ENCODE data around the gene TPP2. TPM values are rescaled to one million over a fixed set of nuclear protein-coding genes. Genes with fewer than 3 reads are reported as not detected.

Gene TPP2
- total RNA-seq, 1 experiment from 2014 or later: 58.9 TPM

GRCh38 chr13:102631198-102631597 lies 34.4 kb downstream of the TPP2 start:
- ChIA-PET POLR2A (no interaction called here), CTCF (no interaction called here)
- Histone ChIP-seq H3K9me3 (no peaks in the 10 kb centered on the region), H3K27me3 (replicated peaks; ENCODE audit: control insufficient read depth, insufficient read depth, low read length) (no peaks in the 10 kb centered on the region), H3K36me3 (ENCODE audit: control insufficient read depth, insufficient read depth, low read length) (peaks cover 4% of the 10 kb centered on the region), H3K4me3 (ENCODE audit: low read depth, low read length) (no peak overlapping the region), H3K4me1 (no peaks in the 10 kb centered on the region)
- H3K27me3 Mint-ChIP-seq (ENCODE audit: insufficient read depth, unreplicated experiment): no peaks in the 10 kb centered on the region
- DNase-seq: no peak
- H3K4me1 Mint-ChIP-seq (ENCODE audit: low read depth, unreplicated experiment): no peaks in the 10 kb centered on the region
- BruUV-seq (replicated peaks): no TSS peak
- intact Hi-C loops (cut with micrococcal nuclease; ENCODE audit: unreplicated experiment): no loop called here
- H3K4me3 Mint-ChIP-seq (ENCODE audit: unreplicated experiment): no peak overlapping the region
- no peak for TF ChIP-seq CTCF (IDR thresholded peaks at IDR 0.05; ENCODE audit: insufficient read depth in 1 of 2, low read depth in 1 of 2, low read length in 1 of 2, severe bottlenecking in 1 of 2, unreplicated experiment in 1 of 2)
- peaks cover 43% of the 10 kb centered on the region for H3K36me3 Mint-ChIP-seq (ENCODE audit: insufficient read depth, unreplicated experiment)
- no peaks in the 10 kb centered on the region for H3K9me3 Mint-ChIP-seq (ENCODE audit: unreplicated experiment)
- no peak overlapping the region for H3K27ac Mint-ChIP-seq (ENCODE audit: unreplicated experiment)

GRCh38 chr13:102638741-102639140 lies 42.0 kb downstream of the TPP2 start:
- H3K9me3 Mint-ChIP-seq (ENCODE audit: unreplicated experiment): no peaks in the 10 kb centered on the region
- no TSS peak for BruUV-seq (replicated peaks)
- intact Hi-C loops (cut with micrococcal nuclease; ENCODE audit: unreplicated experiment): no loop called here
- no peaks in the 10 kb centered on the region for H3K27me3 ChIP-seq (replicated peaks; ENCODE audit: control insufficient read depth, insufficient read depth, low read length)
- H3K27me3 Mint-ChIP-seq (ENCODE audit: insufficient read depth, unreplicated experiment): no peaks in the 10 kb centered on the region
- no peaks in the 10 kb centered on the region for H3K4me1 ChIP-seq
- peaks cover 65% of the 10 kb centered on the region for H3K36me3 Mint-ChIP-seq (ENCODE audit: insufficient read depth, unreplicated experiment)
- H3K4me1 Mint-ChIP-seq (ENCODE audit: low read depth, unreplicated experiment): no peaks in the 10 kb centered on the region
- CTCF ChIA-PET: no interaction called here
- no peak for TF ChIP-seq CTCF (IDR thresholded peaks at IDR 0.05; ENCODE audit: insufficient read depth in 1 of 2, low read depth in 1 of 2, low read length in 1 of 2, severe bottlenecking in 1 of 2, unreplicated experiment in 1 of 2)
- no peaks in the 10 kb centered on the region; the same call in none of the 2 replicates for H3K36me3 ChIP-seq (ENCODE audit: control insufficient read depth, insufficient read depth, low read length)
- H3K9me3 ChIP-seq: no peaks in the 10 kb centered on the region
- H3K27ac Mint-ChIP-seq (ENCODE audit: unreplicated experiment): no peak overlapping the region
- no peak overlapping the region for H3K4me3 Mint-ChIP-seq (ENCODE audit: unreplicated experiment)
- no peak for DNase-seq
- POLR2A ChIA-PET: no interaction called here
- H3K4me3 ChIP-seq (ENCODE audit: low read depth, low read length): no peak overlapping the region

- H3K9me3 ChIP-seq: no peaks in the 10 kb centered on the region
- no peaks in the 10 kb centered on the region for H3K4me1 ChIP-seq
- no peak overlapping the region for H3K4me3 ChIP-seq (ENCODE audit: low read depth, low read length)
- intact Hi-C loops (cut with micrococcal nuclease; ENCODE audit: unreplicated experiment): no loop called here
- TF ChIP-seq CTCF (IDR thresholded peaks at IDR 0.05; ENCODE audit: insufficient read depth in 1 of 2, low read depth in 1 of 2, low read length in 1 of 2, severe bottlenecking in 1 of 2, unreplicated experiment in 1 of 2): no peak
- peaks cover 2% of the 10 kb centered on the region; the same call in 1 of the 2 replicates for H3K36me3 ChIP-seq (ENCODE audit: control insufficient read depth, insufficient read depth, low read length)
- H3K27ac Mint-ChIP-seq (ENCODE audit: unreplicated experiment): no peak overlapping the region
- peaks cover 66% of the 10 kb centered on the region for H3K36me3 Mint-ChIP-seq (ENCODE audit: insufficient read depth, unreplicated experiment)
- ChIA-PET POLR2A (no interaction called here), CTCF (no interaction called here)
- no peak overlapping the region for H3K4me3 Mint-ChIP-seq (ENCODE audit: unreplicated experiment)
- BruUV-seq (replicated peaks): no TSS peak
- no peaks in the 10 kb centered on the region for H3K27me3 Mint-ChIP-seq (ENCODE audit: insufficient read depth, unreplicated experiment)
- H3K9me3 Mint-ChIP-seq (ENCODE audit: unreplicated experiment): no peaks in the 10 kb centered on the region
- H3K4me1 Mint-ChIP-seq (ENCODE audit: low read depth, unreplicated experiment): no peaks in the 10 kb centered on the region
- H3K27me3 ChIP-seq (replicated peaks; ENCODE audit: control insufficient read depth, insufficient read depth, low read length): no peaks in the 10 kb centered on the region
- DNase-seq: no peak
Measured at GRCh38 chr13:102642029-102642428, 45.2 kb downstream of the TPP2 start.
